ENCODE data around the gene APLP1. TPM values are rescaled to one million over a fixed set of nuclear protein-coding genes. Genes with fewer than 3 reads are reported as not detected.

Gene APLP1
- polyA plus RNA-seq, 2 of the 4 experiments (the other 2 are of a cell fraction): 54.7 to 60.4 TPM

GRCh38 chr19:35830986-35831385 lies 37.4 kb upstream of the APLP1 start:
- ATAC-seq (no peak), FAIRE-seq (no peak), DNase-seq (ENCODE audit: low read depth in 1 of 2, low spot score in 1 of 2) (no peak)
- Histone ChIP-seq H3K4me1 (no peaks in the 10 kb centered on the region), H3K27ac (no peak overlapping the region), H3K9me3 (no peaks in the 10 kb centered on the region), H3K4me3 (no peak overlapping the region), H3K4me2 (no peak overlapping the region)
- TF ChIP-seq CBX8 (IDR thresholded peaks at IDR 0.05): no peak
- no peak for TF ChIP-seq NFE2L2 (conservative IDR thresholded peaks at IDR 0.05; ENCODE audit: low read length)
- no peak for TF ChIP-seq EP300 (IDR thresholded peaks at IDR 0.05)
- no peak for TF ChIP-seq FOXS1 (CRISPR knock-in tag; IDR thresholded peaks at IDR 0.05)
- no peak for TF ChIP-seq ESRRA (IDR thresholded peaks at IDR 0.05; ENCODE audit: borderline replicate concordance, low read length)
- TF ChIP-seq, protein P1, sequence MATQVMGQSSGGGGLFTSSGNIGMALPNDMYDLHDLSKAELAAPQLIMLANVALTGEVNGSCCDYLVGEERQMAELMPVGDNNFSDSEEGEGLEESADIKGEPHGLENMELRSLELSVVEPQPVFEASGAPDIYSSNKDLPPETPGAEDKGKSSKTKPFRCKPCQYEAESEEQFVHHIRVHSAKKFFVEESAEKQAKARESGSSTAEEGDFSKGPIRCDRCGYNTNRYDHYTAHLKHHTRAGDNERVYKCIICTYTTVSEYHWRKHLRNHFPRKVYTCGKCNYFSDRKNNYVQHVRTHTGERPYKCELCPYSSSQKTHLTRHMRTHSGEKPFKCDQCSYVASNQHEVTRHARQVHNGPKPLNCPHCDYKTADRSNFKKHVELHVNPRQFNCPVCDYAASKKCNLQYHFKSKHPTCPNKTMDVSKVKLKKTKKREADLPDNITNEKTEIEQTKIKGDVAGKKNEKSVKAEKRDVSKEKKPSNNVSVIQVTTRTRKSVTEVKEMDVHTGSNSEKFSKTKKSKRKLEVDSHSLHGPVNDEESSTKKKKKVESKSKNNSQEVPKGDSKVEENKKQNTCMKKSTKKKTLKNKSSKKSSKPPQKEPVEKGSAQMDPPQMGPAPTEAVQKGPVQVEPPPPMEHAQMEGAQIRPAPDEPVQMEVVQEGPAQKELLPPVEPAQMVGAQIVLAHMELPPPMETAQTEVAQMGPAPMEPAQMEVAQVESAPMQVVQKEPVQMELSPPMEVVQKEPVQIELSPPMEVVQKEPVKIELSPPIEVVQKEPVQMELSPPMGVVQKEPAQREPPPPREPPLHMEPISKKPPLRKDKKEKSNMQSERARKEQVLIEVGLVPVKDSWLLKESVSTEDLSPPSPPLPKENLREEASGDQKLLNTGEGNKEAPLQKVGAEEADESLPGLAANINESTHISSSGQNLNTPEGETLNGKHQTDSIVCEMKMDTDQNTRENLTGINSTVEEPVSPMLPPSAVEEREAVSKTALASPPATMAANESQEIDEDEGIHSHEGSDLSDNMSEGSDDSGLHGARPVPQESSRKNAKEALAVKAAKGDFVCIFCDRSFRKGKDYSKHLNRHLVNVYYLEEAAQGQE (IDR thresholded peaks at IDR 0.05): no peak
- no peak for TF ChIP-seq ZFP36 (IDR thresholded peaks at IDR 0.05; ENCODE audit: borderline replicate concordance, partially characterized antibody)
- no peak for TF ChIP-seq RARB (CRISPR knock-in tag; IDR thresholded peaks at IDR 0.05)
- no peak for TF ChIP-seq HOXB13 (CRISPR knock-in tag; IDR thresholded peaks at IDR 0.05; ENCODE audit: low read depth)
- TF ChIP-seq, protein P2, sequence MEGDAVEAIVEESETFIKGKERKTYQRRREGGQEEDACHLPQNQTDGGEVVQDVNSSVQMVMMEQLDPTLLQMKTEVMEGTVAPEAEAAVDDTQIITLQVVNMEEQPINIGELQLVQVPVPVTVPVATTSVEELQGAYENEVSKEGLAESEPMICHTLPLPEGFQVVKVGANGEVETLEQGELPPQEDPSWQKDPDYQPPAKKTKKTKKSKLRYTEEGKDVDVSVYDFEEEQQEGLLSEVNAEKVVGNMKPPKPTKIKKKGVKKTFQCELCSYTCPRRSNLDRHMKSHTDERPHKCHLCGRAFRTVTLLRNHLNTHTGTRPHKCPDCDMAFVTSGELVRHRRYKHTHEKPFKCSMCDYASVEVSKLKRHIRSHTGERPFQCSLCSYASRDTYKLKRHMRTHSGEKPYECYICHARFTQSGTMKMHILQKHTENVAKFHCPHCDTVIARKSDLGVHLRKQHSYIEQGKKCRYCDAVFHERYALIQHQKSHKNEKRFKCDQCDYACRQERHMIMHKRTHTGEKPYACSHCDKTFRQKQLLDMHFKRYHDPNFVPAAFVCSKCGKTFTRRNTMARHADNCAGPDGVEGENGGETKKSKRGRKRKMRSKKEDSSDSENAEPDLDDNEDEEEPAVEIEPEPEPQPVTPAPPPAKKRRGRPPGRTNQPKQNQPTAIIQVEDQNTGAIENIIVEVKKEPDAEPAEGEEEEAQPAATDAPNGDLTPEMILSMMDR (IDR thresholded peaks at IDR 0.05): no peak
- TF ChIP-seq, protein P3, sequence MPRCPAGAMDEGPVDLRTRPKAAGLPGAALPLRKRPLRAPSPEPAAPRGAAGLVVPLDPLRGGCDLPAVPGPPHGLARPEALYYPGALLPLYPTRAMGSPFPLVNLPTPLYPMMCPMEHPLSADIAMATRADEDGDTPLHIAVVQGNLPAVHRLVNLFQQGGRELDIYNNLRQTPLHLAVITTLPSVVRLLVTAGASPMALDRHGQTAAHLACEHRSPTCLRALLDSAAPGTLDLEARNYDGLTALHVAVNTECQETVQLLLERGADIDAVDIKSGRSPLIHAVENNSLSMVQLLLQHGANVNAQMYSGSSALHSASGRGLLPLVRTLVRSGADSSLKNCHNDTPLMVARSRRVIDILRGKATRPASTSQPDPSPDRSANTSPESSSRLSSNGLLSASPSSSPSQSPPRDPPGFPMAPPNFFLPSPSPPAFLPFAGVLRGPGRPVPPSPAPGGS (IDR thresholded peaks at IDR 0.05): no peak
- TF ChIP-seq FOSL2 (IDR thresholded peaks at IDR 0.05): no peak
- no peak for TF ChIP-seq FOSL2 (CRISPR knock-in tag; IDR thresholded peaks at IDR 0.05)
- TF ChIP-seq HDAC2 (IDR thresholded peaks at IDR 0.05): no peak
- TF ChIP-seq ELK1 (IDR thresholded peaks at IDR 0.05; ENCODE audit: low read depth, low read length): no peak
- no peak for TF ChIP-seq TP53 (CRISPR knock-in tag; IDR thresholded peaks at IDR 0.05)
- no peak for TF ChIP-seq KDM1A (IDR thresholded peaks at IDR 0.05; ENCODE audit: low read depth)
- TF ChIP-seq POLR2A (IDR thresholded peaks at IDR 0.05; ENCODE audit: low read length): no peak
- TF ChIP-seq POLR2AphosphoS2 (conservative IDR thresholded peaks at IDR 0.05; ENCODE audit: low read length): no peak
- no peak for TF ChIP-seq KDM5A (IDR thresholded peaks at IDR 0.05)
- 32% methylated on average over 18 of the region's 18 CpGs for WGBS (ENCODE audit: missing lambda C conversion rate)
- ChIA-PET POLR2A (no interaction called here), CTCF (interaction anchor here (0.6 to 1.8 kb wide), 4 partner anchors 11 to 260 kb away, joined by 3 to 5 read pairs (median 4); no protein-coding TSS in a partner anchor)

GRCh38 chr19:35832054-35832453 lies 36.3 kb upstream of the APLP1 start:
- Histone ChIP-seq H3K27ac (no peak overlapping the region), H3K4me3 (no peak overlapping the region), H3K4me2 (no peak overlapping the region), H3K4me1 (no peaks in the 10 kb centered on the region), H3K9me3 (no peaks in the 10 kb centered on the region)
- CTCF ChIA-PET: interaction anchor here (0.6 to 5.9 kb wide), 4 partner anchors 12 to 598 kb away, joined by 3 to 32 read pairs (median 4); no protein-coding TSS in a partner anchor
- POLR2A ChIA-PET: no interaction called here
- WGBS (ENCODE audit: missing lambda C conversion rate): 16% methylated on average over 4 of the region's 4 CpGs
- FAIRE-seq (no peak), DNase-seq (ENCODE audit: low read depth in 1 of 2, low spot score in 1 of 2) (no peak), ATAC-seq (no peak)
- TF ChIP-seq TFCP2L1 (CRISPR knock-in tag; IDR thresholded peaks at IDR 0.05) (no peak), PHF8 (IDR thresholded peaks at IDR 0.05; ENCODE audit: borderline replicate concordance, low read depth) (no peak), EP300 (IDR thresholded peaks at IDR 0.05) (no peak), NPAS2 (CRISPR knock-in tag; IDR thresholded peaks at IDR 0.05; ENCODE audit: borderline replicate concordance) (no peak), GATA3 (IDR thresholded peaks at IDR 0.05; ENCODE audit: borderline replicate concordance) (no peak), NR3C1 (IDR thresholded peaks at IDR 0.05) (no peak), FOSL2 (IDR thresholded peaks at IDR 0.05) (no peak), FOSL2 (CRISPR knock-in tag; IDR thresholded peaks at IDR 0.05) (no peak), CBX2 (IDR thresholded peaks at IDR 0.05; ENCODE audit: borderline replicate concordance, low read depth) (no peak), FOXS1 (CRISPR knock-in tag; IDR thresholded peaks at IDR 0.05) (no peak), EHMT2 (IDR thresholded peaks at IDR 0.05; ENCODE audit: low read depth) (no peak)
- TF ChIP-seq, protein P4, sequence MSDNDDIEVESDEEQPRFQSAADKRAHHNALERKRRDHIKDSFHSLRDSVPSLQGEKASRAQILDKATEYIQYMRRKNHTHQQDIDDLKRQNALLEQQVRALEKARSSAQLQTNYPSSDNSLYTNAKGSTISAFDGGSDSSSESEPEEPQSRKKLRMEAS (IDR thresholded peaks at IDR 0.05): no peak
- TF ChIP-seq, protein P1 (IDR thresholded peaks at IDR 0.05): no peak
